A549 treated with AZD9567 at 1 μM for 4 hours (cell line): ENCODE results near the gene XRCC1. TPM values are rescaled to one million over a fixed set of nuclear protein-coding genes. Genes with fewer than 3 reads are reported as not detected.

Experiments used
- total RNA-seq: library from RNA; stranded (reverse); fragments of 200-300 nt; extraction: Qiagen RNA extraction; gene quantifications from 5 replicates; pipeline ENCODE4 v1.2.3, GENCODE V29; 2022; ENCODE audit not compliant: insufficient read depth

Gene XRCC1, protein sequence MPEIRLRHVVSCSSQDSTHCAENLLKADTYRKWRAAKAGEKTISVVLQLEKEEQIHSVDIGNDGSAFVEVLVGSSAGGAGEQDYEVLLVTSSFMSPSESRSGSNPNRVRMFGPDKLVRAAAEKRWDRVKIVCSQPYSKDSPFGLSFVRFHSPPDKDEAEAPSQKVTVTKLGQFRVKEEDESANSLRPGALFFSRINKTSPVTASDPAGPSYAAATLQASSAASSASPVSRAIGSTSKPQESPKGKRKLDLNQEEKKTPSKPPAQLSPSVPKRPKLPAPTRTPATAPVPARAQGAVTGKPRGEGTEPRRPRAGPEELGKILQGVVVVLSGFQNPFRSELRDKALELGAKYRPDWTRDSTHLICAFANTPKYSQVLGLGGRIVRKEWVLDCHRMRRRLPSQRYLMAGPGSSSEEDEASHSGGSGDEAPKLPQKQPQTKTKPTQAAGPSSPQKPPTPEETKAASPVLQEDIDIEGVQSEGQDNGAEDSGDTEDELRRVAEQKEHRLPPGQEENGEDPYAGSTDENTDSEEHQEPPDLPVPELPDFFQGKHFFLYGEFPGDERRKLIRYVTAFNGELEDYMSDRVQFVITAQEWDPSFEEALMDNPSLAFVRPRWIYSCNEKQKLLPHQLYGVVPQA
- total RNA-seq: 22.7 to 29.4 TPM (median 27.4 TPM) in 5 replicates

DNA sequence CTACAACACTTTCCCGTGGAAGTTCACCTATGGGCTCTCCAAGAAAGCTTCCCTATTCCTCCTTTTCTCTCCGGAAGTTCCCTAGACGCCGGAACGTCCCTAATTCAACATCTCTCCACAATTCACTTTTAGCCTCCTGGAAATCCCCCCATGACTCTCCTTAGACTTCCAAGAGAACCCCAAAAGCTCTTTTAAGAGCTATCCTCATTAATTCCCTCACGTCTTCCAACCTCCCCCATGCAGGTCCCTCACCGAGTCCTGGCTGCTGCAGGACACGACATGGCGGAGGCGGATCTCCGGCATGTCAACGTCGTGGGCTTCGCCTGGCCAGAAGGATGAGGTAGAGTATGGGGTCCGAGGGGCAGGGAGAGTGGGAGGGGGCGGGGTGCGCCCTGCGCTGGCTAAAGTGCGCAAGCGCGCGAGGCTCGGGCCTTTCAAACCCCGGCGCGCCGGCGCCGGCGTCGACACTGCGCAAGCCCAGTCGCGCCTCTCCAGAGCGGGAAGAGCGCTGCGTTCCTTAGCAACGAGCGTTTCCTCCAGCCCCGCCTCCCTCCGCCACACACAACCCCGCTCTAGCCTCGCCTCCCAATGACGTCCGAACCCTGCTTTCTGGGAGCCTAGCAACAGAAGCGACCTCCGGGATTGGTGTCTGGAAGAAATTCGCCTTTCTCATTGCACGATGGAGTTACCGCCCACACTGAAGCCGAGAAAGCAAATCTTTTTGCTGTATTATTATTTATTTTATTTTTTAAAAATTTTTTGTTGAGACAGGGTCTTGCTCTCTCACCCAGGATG lies at the start of gene XRCC1, which contains the start of gene PINLYP:
Gene XRCC1 (minus strand): TSS at position 372 of the 795 bp plus-strand sequence. CDS start 69 bp downstream, at position 303.
Gene PINLYP (plus strand): TSS at position 646 of the 795 bp plus-strand sequence. CDS start 1,391 bp downstream, outside the sequence.

DNA sequence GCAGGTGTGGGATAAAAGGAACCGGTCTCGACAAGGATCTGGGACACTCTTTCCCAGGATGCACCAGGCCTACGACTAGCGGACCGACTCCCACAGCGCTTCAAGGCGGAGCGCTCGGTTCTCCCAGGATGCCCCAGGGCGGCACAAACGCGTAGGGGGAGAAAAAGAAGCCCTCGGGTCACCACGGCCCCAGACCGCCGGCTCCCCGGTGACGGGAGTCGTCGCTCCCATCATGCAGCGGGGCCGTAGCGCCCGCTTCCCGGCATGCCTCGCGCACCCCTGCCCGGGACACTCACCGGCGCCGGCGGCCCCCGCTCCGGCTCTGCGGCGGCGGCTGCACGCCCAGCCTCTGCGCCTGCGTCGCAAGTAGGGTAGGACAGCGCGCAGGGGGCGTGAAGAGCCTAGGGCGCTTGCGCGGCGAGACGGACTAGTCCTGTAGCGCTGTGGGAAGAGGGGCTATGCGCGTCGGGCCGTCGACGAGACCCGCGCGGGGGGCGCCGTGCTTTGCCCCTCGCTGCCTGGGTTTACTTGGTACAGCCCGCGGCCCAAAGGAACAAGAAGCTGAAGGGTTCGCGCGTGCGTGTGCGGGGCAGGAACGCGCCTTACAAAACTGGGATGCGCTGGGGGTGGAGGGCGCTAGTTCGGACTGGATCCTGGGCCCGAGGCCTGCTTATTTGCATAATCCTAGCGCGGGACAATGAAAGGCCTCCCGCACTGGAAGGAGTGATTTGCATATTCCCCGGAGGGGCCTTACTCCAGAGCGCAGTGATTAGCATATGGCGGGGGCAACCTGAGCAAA lies 44.1 kb upstream of the XRCC1 start, which contains the start of gene ZNF428:
Gene ZNF428 (minus strand): TSS at position 368 of the 799 bp plus-strand sequence. CDS start 5,325 bp downstream, outside the sequence.

DNA sequence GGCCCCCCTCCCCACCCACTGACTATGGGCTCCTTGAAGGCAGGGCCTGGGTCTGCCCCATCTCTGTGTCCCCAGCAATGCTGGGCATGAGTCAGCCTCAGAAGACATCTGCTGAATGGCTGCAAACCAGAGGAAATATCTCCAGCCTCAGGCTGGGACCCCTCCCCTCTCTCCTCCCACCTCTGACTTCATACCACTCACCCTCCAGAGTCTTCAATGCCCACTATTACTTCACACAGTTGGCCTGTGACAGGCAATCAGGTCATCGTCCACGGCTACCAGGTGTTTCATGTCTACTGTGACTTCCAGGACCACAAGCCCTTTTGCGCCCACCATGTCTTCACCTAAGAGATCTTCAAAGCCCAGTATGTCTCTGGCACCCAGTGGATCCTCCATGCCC lies 36.5 kb upstream of the XRCC1 start, which contains the start of gene SRRM5:
Gene SRRM5 (plus strand): TSS at position 301 of the 400 bp plus-strand sequence. CDS start 34 bp downstream, at position 335.

DNA sequence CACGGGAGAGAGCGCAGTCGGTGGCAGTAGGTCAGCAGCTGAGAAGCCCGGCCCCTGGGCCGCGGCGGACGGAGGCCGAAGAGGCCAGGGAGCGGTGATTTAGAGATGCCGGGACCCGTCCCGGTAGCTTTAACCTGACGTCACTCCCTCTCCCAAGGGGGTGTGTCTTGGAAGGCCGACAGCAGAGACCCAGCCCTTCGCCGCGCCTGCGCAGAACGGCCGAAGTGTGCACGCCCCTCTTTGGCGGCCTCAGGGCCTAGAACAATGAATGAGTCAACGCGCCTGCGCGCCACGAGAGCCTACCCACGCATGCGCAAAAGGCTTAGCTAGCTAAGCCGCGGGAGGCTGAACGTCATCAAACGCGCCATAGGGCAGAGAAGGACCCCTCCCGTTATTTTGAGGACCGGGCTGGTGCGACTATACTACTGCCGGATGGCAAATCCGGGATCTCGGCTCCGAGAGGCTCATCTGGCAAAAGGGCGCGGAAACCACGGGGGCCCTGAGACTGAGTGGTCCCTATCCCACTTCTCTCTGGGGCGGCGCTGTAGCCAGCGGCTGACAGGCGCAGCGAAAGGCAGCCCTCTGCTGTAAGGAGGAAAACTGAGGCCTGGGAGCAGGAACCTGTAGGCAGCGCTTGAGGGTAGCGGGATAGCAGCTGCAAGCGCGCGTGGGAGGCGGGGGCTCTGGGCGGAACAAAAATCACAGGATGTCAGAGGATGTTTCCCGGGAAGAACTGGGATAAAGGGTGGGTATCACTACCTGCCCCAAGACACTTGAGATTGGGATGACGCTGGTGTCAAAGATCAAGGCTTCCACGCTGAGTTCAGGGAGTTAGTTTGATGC lies 20.9 kb upstream of the XRCC1 start, which contains the start of the genes IRGQ and ZNF576:
Gene IRGQ (minus strand): TSS at position 136 of the 843 bp plus-strand sequence. CDS start 796 bp downstream, outside the sequence.
Gene ZNF576 (plus strand): TSS at position 597 of the 843 bp plus-strand sequence. CDS start 514 bp downstream, outside the sequence.

DNA sequence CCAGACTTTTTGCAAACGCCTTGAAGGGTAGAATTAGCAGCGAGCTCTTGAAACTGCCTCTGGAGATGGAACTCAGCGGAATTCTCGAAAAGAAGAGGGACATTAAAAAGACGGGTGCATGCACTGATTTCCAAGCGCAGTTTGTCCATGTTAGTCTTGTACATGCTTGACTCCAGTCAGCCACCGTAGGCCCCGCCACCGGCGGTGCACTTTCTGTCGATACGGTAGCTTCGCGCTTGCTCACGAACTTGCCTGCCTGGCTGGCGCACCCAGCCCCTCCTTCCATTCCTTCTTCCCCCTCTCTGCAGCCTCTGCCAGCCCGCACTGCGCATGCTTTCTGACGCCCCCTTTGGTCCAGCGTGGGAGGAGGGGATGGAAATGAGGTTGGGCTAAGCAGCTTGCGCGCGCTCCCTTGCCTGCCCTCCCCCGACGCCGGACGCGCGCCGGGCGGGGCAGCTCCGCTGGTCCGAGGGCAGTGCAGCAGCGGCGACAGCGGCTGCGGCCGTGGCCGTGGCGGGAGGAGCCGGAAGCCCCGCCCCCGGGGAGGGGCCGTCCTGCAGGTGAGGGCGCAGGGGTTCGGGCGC lies 42.3 kb downstream of the XRCC1 start, which contains the start of gene ZNF575:
Gene ZNF575 (plus strand): TSS at position 227 of the 584 bp plus-strand sequence. CDS start 1,235 bp downstream, outside the sequence.

DNA sequence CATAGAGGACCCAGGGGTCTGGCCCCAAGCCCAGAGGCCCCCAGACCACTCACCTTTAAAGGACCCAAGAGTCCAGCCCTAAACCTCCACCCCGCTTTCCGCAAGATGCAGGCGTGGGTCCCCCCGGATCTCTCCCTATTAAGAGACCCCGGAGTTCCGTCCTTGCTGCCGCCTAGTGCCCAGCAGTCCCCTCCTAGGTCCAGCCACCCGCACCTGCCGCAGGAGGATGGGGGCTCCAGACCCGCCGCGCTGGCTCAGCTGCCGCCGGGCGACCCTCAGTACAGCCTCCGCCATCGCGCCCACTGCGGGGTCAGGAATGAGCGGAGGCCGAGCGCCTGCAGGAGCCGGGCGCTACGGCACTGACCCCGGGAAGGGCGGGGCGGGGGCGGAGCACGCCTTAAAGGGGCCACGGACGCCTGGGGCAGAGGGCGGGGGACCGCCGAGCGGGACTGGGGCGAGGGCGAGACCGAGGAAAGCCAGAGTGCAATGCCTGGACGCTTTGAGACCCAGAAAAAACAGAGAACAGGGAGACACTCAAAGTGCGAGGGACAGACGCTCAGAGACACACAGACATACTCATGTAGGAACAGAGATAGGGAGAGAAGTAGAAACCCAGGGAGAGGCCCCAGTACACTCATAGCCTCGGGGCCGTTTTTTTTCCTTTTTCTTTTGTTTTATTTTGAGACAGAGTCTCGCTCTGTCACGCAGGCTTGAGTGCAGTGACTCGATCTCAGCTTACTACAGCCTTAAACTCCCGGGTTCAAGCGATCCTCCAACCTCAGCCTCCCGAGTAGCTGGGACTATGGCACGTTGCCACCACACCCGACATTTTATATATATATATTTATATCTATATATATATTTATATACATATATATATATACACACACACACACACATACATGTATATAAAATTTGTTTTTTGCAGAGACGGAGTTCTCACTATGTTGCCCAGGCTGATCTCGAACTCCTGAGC lies 48.2 kb downstream of the XRCC1 start, which contains the start of gene ETHE1:
Gene ETHE1 (minus strand): TSS at position 318 of the 976 bp plus-strand sequence. CDS start 24 bp downstream, at position 294.

DNA sequence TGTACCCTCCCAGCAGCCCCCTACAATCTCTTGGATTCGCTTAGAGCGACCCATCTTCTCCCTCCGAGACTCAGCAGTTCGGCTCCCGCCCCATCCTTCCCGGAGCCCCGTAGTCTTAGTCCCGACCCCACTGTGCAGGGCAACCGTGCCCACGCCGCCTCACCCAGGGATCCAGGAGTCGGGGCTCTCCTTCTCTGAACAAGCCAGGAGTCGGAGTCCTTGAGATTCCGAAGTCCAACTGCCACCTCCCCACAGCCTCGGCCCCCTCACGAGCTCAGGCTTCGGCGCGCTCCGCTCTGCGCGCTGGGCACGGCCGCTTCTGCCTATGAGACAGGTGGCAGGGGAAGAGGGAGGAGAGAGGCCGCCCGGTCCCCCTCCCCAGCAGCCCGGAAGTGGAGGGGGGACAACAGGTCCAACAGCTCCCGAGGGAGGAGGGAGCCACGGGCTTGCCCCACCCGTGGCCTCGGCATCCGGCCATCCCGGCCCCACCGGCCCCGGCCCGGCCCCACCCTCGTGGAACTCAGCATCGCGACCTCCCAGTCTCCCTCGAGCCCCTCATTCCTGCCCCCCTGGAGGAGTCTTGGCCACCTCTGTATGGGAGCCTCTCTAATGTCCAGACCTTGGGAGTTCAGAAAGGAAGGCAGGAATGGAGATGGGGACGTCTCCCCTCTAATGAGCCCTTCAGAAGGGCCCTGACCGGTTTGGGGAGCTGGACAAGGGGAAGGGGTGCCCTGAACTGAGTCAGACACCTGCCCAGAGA lies 70.7 kb downstream of the XRCC1 start, which contains the start of gene PHLDB3:
Gene PHLDB3 (minus strand): TSS at position 321 of the 760 bp plus-strand sequence. CDS start 628 bp downstream, outside the sequence.

Other genes with a start within 250 kb of the XRCC1 start
- 0.07 to 0.09 TPM (median 0.08 TPM) in 4 of 5 replicates, not detected in the other for gene CD177, start 221.8 kb downstream of the XRCC1 start, total RNA-seq
- gene TEX101, start 160.6 kb downstream of the XRCC1 start, total RNA-seq: not detected in 5 replicates
- 0.19 to 0.68 TPM (median 0.42 TPM) in 4 of 5 replicates, not detected in the other for gene LYPD3, start 109.9 kb downstream of the XRCC1 start, total RNA-seq
- gene PHLDB3, start 70.8 kb downstream of the XRCC1 start, total RNA-seq: 3.2 to 10.2 TPM (median 9.0 TPM) in 5 replicates
- gene ETHE1, start 48.3 kb downstream of the XRCC1 start, total RNA-seq: 31.4 to 53.1 TPM (median 51.8 TPM) in 5 replicates
- 1.8 to 2.4 TPM (median 2.1 TPM) in 4 of 5 replicates, not detected in the other for gene ZNF575, start 42.3 kb downstream of the XRCC1 start, total RNA-seq
- gene PINLYP, start 274 bp upstream of the XRCC1 start, total RNA-seq: 0.22 to 0.52 TPM (median 0.27 TPM) in 4 of 5 replicates, not detected in the other
- 4.6 to 10.5 TPM (median 5.9 TPM) in 5 replicates for gene IRGQ, start 20.6 kb upstream of the XRCC1 start, total RNA-seq
- gene ZNF576, start 21.1 kb upstream of the XRCC1 start, total RNA-seq: 20.0 to 21.3 TPM (median 20.5 TPM) in 5 replicates
- 0.52 to 0.80 TPM (median 0.67 TPM) in 4 of 5 replicates, not detected in the other for gene SRRM5, start 36.6 kb upstream of the XRCC1 start, total RNA-seq
- gene ZNF428, start 44.1 kb upstream of the XRCC1 start, total RNA-seq: 40.1 to 61.6 TPM (median 59.4 TPM) in 5 replicates
- 5.5 to 10.0 TPM (median 9.6 TPM) in 5 replicates for gene CADM4, start 64.3 kb upstream of the XRCC1 start, total RNA-seq
- gene PLAUR, start 94.6 kb upstream of the XRCC1 start, total RNA-seq: 62.1 to 69.9 TPM (median 69.1 TPM) in 5 replicates
- gene IRGC, start 140.5 kb upstream of the XRCC1 start, total RNA-seq: not detected in 5 replicates
- gene SMG9, start 179.4 kb upstream of the XRCC1 start, total RNA-seq: 50.2 to 64.4 TPM (median 56.7 TPM) in 5 replicates
- 29.1 to 47.0 TPM (median 45.0 TPM) in 5 replicates for gene KCNN4, start 205.4 kb upstream of the XRCC1 start, total RNA-seq
- 0.07 to 0.30 TPM (median 0.17 TPM) in 4 of 5 replicates, not detected in the other for gene LYPD5, start 226.9 kb upstream of the XRCC1 start, total RNA-seq